ENCODE results near the gene GRIK1.

GRCh38 chr21:29513535-29513934 is 426.3 kb downstream of the GRIK1 start:
- no peak for TF ChIP-seq CTCF (IDR thresholded peaks at IDR 0.05)
- no peak for TF ChIP-seq POLR2AphosphoS5 (IDR thresholded peaks at IDR 0.05; ENCODE audit: insufficient read depth in 1 of 2, low read depth in 1 of 2)
- no peak for TF ChIP-seq POLR2A (IDR thresholded peaks at IDR 0.05)

Measured in vagina (tissue), 2 donors.